HG03460 (cell line): ENCODE data around the gene EVI5.

Experiments
- ATAC-seq: cut with Tn5 transposase; IDR thresholded peaks from one replicate; pipeline ENCODE4 v1.9.1; 2021; ENCODE audit not compliant: unreplicated experiment

EVI5 gene

GRCh38 chr1:92486251-92487077 is 298.4 kb downstream of the EVI5 start, which contains the start of gene GFI1:
TSS of gene GFI1 (minus strand) at chr1:92486925. CDS start at chr1:92483487, 3,438 bp downstream.
- ATAC-seq = peak; percentile 2

- ATAC-seq = peak; percentile 48
Observed at GRCh38 chr1:92485381-92486250, 299.3 kb downstream of the EVI5 start.

GRCh38 chr1:92484472-92485380 is 300.2 kb downstream of the EVI5 start:
- peak; percentile 20 for ATAC-seq

GRCh38 chr1:92483610-92484471 is 301.1 kb downstream of the EVI5 start:
- peak; percentile 18 for ATAC-seq

GRCh38 chr1:92482665-92483609 is 302.0 kb downstream of the EVI5 start:
- ATAC-seq = peak; percentile 2

- ATAC-seq = no peak
Observed at GRCh38 chr1:92481971-92482664, 302.8 kb downstream of the EVI5 start.

- ATAC-seq = no peak
Observed at GRCh38 chr1:92481599-92481925, 303.3 kb downstream of the EVI5 start.

- no peak for ATAC-seq
Observed at GRCh38 chr1:92480813-92481598, 303.9 kb downstream of the EVI5 start.

GRCh38 chr1:92480200-92480812 is 304.6 kb downstream of the EVI5 start:
- ATAC-seq = no peak

GRCh38 chr1:92479587-92479986 is 305.3 kb downstream of the EVI5 start:
- ATAC-seq = no peak

- no peak for ATAC-seq
Observed at GRCh38 chr1:92478393-92478792, 306.5 kb downstream of the EVI5 start.

GRCh38 chr1:92476071-92476631 is 308.8 kb downstream of the EVI5 start:
- ATAC-seq = peak; percentile 46

- ATAC-seq = no peak
Observed at GRCh38 chr1:92475029-92475428, 309.9 kb downstream of the EVI5 start.

- no peak for ATAC-seq
Observed at GRCh38 chr1:92473781-92474495, 311.0 kb downstream of the EVI5 start.

- ATAC-seq = no peak
Observed at GRCh38 chr1:92470216-92470615, 314.7 kb downstream of the EVI5 start.

GRCh38 chr1:92466683-92467352 is 318.1 kb downstream of the EVI5 start:
- no peak for ATAC-seq
